Mucosa of rectum (tissue), 2 donors: ENCODE results near the gene GRB10.
"Not testable (repeated sequence)": the region's sequence is repeated elsewhere in the genome, so short reads cannot be mapped to it uniquely, and the experiment has no call there.

Experiments
- H3K27ac ChIP-seq, 2 donors: one replicate each; pipeline ENCODE4 v1.7.0; 2013; ENCODE audit warnings: inconsistent platforms in 2 of 2, low read depth in 2 of 2, low read length in 2 of 2
- H3K27me3 ChIP-seq, 2 donors: one replicate each; pipeline ENCODE4 v1.7.0; 2013; ENCODE audit warnings: low read length in 2 of 2; ENCODE audit not compliant: control insufficient read depth in 2 of 2, insufficient read depth in 2 of 2
- H3K36me3 ChIP-seq, 2 donors: one replicate each; pipeline ENCODE4 v1.7.0; 2013; ENCODE audit warnings: low read length in 2 of 2; ENCODE audit not compliant: control insufficient read depth in 2 of 2, insufficient read depth in 2 of 2
- H3K4me1 ChIP-seq, 2 donors: one replicate each; pipeline ENCODE4 v1.7.0; 2013; ENCODE audit warnings: low read length in 2 of 2, mild to moderate bottlenecking in 1 of 2; ENCODE audit not compliant: control insufficient read depth in 2 of 2, insufficient read depth in 2 of 2
- H3K4me3 ChIP-seq, 2 donors: one replicate each; pipeline ENCODE4 v1.7.0; 2013; ENCODE audit warnings: low read length in 2 of 2
- H3K9ac ChIP-seq, 2 donors: one replicate each; pipeline ENCODE4 v1.7.0; 2013; ENCODE audit warnings: low read length in 2 of 2, low read depth in 1 of 2, mild to moderate bottlenecking in 1 of 2
- H3K9me3 ChIP-seq, 2 donors: one replicate each; pipeline ENCODE4 v1.7.0; 2013; ENCODE audit warnings: low read length in 2 of 2; ENCODE audit not compliant: control insufficient read depth in 2 of 2
- donor health status: healthy.
- donor health status: Normal muscosa, but diverticular disease.

Gene GRB10

DNA sequence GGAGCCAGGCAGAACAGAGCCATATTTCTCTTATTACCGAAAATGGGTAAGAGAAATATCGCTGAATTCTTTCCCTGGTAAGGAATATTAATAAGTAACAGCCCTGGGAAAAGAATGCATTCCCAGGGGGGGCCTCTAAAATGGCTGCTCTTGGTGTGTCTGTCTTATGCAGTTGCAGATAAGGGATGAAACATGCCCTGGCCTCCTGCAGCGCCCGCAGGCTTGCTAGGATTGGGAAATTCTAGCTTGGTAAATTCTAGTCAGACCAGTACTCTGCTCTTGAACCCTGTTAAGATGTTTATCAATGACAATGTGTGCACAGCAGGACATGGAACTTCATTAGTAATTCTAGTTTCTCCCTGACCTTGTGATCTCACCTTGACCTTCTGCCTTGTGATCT is 199.4 kb downstream of the GRB10 start:
- not testable (repeated sequence) for H3K9ac ChIP-seq, H3K27me3 ChIP-seq

DNA sequence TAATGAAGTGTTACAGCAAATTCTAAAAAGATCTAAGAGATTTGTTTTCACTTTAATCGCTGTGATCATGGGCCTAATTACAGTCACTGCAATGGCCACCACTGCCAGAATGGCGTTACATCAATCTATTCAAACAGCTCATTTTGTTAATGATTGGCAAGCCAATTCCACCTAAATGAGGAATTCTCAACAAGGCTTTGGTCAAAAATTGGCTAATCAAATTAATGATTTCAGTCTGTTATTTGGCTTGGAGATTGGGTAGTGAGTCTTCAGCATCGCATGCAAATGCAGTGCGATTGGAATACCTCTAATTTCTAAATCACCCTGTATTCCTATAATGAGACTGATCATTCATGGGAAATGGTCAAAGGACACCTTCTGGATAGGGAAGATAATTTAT is 200.4 kb downstream of the GRB10 start:
- not testable (repeated sequence) for H3K36me3 ChIP-seq, H3K9me3 ChIP-seq, H3K27ac ChIP-seq, H3K27me3 ChIP-seq, H3K4me3 ChIP-seq, H3K4me1 ChIP-seq, H3K9ac ChIP-seq

More for the DNA sequence above, 199.4 kb downstream of the GRB10 start:
- not testable (repeated sequence) for H3K27ac ChIP-seq, H3K36me3 ChIP-seq, H3K4me3 ChIP-seq, H3K9me3 ChIP-seq, H3K4me1 ChIP-seq

DNA sequence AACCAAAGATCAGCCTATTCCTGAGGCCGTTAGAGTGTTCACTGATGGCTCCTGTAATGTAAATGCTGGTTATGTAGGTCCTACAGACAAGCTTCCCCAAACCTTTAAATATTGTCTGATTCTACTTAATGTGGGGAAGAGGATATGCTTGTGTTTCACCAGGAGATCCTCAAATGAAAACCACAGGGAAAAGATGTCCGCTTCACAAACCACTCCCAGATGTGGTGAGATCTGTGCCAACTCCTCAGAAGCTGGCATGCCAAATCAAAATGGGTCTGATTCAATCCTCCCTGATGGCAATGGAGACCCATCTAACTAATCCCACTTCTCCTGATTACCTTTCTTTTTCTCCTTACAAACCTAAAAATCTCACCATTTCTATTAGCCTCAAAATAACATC is 202.0 kb downstream of the GRB10 start:
- H3K27me3 ChIP-seq, H3K4me1 ChIP-seq, H3K9ac ChIP-seq, H3K27ac ChIP-seq, H3K4me3 ChIP-seq, H3K36me3 ChIP-seq, H3K9me3 ChIP-seq: not testable (repeated sequence)

DNA sequence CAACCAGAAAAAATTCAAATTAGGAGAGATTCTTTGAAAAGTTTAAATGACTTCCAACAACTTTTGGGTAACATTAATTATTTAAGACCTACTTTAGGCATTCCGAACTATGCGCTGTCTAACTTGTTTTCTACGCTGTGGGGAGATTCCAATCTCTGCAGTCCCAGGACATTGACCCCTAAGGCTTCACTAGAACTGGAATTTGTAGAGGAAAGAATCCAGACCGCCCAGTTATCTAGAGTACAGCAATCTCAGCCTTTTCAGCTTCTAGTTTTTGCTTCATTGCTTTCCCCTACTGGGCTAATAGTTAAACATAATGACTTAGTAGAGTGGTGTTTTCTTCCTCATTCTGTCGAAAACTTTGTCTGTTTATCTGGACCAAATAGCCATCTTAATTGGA is 202.6 kb downstream of the GRB10 start:
- Histone ChIP-seq H3K36me3 (no peaks in the 10 kb centered on the region), H3K27me3 (no peaks in the 10 kb centered on the region), H3K27ac (no peak overlapping the region), H3K9me3 (peaks cover 0 to 5% of the 10 kb centered on the region in 2 donors), H3K4me1 (no peaks in the 10 kb centered on the region), H3K4me3 (no peak overlapping the region), H3K9ac (no peak overlapping the region)

DNA sequence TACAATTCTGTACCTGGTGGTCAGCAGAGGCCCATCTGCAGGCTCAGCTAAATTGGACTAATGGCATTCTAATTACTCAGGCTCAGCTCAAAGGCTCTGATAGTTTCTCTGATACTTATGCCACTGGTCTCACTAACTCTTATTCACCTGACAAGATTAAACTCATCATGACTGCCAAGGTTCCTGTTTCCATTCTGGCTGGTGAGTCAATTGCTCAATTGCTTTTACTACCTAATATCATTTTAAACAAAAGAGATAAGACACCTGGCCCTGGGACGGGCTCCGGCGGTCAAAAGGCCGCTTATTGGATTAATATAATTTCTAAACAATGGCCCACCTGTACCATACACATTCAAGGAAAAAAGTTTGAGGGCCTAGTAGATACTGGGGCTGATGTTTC is 204.6 kb downstream of the GRB10 start:
- H3K4me1 ChIP-seq, H3K27ac ChIP-seq, H3K27me3 ChIP-seq, H3K9me3 ChIP-seq, H3K9ac ChIP-seq, H3K36me3 ChIP-seq, H3K4me3 ChIP-seq: not testable (repeated sequence)

DNA sequence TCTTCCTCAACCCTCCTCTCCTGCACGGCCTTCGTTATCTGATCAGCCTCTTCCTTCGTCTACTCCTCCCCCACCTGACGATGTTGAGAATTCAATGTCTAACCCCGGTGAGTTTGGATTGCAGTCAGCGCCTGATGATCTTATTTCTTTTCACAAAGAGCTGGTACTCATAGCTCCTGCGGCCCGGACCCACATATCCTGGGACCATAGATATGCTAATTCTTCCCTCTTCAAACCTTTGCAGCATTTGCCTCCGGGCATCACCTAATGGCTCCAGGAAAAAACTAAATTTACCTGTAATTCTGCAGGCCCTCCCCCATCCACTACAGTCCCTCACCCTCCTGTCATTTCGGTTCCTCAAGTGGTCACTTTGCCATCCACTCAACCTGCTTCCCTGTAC is 205.1 kb downstream of the GRB10 start:
- no peaks in the 10 kb centered on the region for H3K4me1 ChIP-seq
- no peak overlapping the region for H3K4me3 ChIP-seq
- no peak overlapping the region for H3K27ac ChIP-seq
- peaks cover 0 to 2% of the 10 kb centered on the region in 2 donors for H3K9me3 ChIP-seq
- H3K9ac ChIP-seq: no peak overlapping the region
- no peaks in the 10 kb centered on the region for H3K36me3 ChIP-seq
- no peaks in the 10 kb centered on the region for H3K27me3 ChIP-seq

DNA sequence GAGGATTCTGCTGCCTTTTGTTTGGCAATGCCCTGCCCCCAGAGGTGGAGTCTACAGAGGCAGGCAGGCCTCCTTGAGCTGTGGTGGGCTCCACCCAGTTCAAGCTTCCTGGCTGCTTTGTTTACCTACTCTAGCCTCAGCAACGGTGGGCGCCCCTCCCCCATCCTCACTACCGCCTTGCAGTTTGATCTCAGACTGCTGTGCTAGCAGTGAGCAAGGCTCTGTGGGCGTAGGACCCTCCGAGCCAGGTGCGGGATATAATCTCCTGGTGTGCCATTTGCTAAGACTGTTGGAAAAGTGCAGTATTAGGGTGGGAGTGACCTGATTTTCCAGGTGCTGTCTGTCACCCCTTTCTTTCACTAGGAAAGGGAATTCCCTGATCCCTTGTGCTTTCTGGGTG is 206.3 kb downstream of the GRB10 start:
- not testable (repeated sequence) for H3K9me3 ChIP-seq, H3K4me3 ChIP-seq, H3K27ac ChIP-seq, H3K27me3 ChIP-seq, H3K4me1 ChIP-seq, H3K36me3 ChIP-seq, H3K9ac ChIP-seq

DNA sequence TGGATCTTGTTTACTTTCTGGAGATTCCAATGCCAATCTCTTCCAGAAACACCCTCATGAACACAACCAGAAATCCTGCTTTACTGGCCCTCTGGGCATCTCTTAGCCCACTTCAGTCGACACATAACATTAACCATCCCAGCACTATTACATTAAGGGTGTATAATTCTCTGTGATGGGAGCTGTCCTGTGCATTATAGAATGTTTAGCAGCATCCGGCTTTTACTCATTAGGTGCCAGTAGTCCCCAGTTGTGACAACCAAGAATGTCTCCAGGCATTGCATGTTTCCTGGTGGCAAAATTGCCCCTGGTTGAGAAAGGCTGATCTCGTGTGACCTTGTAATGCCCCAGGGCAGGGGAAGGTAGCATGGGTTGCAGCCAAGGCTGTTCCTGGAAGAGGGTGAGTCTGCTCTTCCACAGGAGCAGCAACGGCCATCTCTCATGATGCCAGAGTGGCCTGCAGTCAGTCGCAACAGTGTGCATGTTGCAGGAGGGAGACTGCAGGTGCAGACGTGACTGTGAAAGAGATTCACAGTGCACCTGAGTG is 214.9 kb downstream of the GRB10 start:
- Histone ChIP-seq H3K36me3 (no peaks in the 10 kb centered on the region), H3K9me3 (no peaks in the 10 kb centered on the region), H3K9ac (no peak overlapping the region), H3K4me1 (peaks cover 11 to 19% of the 10 kb centered on the region in 2 donors), H3K4me3 (no peak overlapping the region), H3K27me3 (no peaks in the 10 kb centered on the region), H3K27ac (no peak overlapping the region)

DNA sequence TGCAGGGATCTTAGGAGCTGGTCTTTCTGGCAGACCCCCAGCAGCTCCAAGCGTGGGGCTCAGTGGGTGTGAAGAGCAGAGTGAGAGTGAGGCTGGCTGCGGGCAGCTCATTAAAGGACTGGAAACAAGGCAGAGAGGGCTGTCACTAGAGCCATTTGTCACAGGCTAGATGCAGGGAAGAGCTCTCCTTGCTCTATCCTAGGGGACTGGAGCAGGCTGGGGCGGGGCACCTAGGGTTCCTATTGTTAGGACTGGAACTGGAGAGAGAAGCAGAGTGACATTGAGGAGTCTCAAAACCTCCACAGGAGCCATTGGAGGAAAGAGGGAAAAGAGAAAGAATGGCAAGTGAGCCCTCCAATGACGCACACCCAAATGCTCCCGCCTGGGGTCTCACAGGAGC is 216.7 kb downstream of the GRB10 start:
- peak overlapping the region in 1 of 2 donors; percentile 79 for H3K4me3 ChIP-seq
- no peak overlapping the region for H3K9ac ChIP-seq

DNA sequence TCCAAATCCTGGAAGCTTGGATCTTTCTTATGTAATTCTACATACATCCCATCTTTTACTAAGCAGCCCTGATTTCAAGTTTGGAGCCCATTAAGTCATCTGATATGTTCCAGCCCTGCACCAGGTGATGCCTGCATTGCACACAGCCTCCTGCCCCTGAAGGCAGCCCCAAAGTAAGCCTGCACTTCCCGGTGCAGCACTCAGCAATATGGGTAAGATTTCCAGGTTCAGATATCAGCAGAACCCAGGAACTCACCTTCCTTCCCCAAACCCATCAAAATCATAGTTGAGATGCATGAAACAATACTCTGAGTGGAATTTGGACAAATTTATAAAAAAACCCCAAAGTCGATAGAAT is 217.2 kb downstream of the GRB10 start:
- H3K9ac ChIP-seq: no peak overlapping the region

More for the DNA sequence above, 216.7 kb downstream of the GRB10 start:
- Histone ChIP-seq H3K27me3 (no peaks in the 10 kb centered on the region), H3K4me1 (peaks cover 11 to 19% of the 10 kb centered on the region in 2 donors), H3K27ac (peak overlapping the region; percentile 17 to 46), H3K9me3 (no peaks in the 10 kb centered on the region), H3K36me3 (no peaks in the 10 kb centered on the region)

More for the DNA sequence above, 217.2 kb downstream of the GRB10 start:
- peaks cover 11 to 19% of the 10 kb centered on the region in 2 donors for H3K4me1 ChIP-seq
- H3K9me3 ChIP-seq: no peaks in the 10 kb centered on the region
- peak overlapping the region in 1 of 2 donors; percentile 79 for H3K4me3 ChIP-seq
- no peaks in the 10 kb centered on the region for H3K27me3 ChIP-seq
- peak overlapping the region; percentile 17 to 46 for H3K27ac ChIP-seq
- no peaks in the 10 kb centered on the region for H3K36me3 ChIP-seq
